Measurements from ENCODE around the gene CAMK1D. TPM values are rescaled to one million over a fixed set of nuclear protein-coding genes. Genes with fewer than 3 reads are reported as not detected.

CAMK1D gene
- total RNA-seq, 1 experiment from 2014 or later = 6.3 TPM

- no peaks in the 10 kb centered on the region for H3K4me1 ChIP-seq (ENCODE audit: insufficient read depth, low read length)
- no peak for DNase-seq
- H3K9me3 ChIP-seq (ENCODE audit: control insufficient read depth, low read depth, low read length) = no peaks in the 10 kb centered on the region
- no peak overlapping the region for H4K5ac ChIP-seq (ENCODE audit: insufficient read length, low read depth, low read length)
- H2AK5ac ChIP-seq (ENCODE audit: insufficient read length, low read length) = no peak overlapping the region
- H3K27ac ChIP-seq (ENCODE audit: insufficient read length, low read depth, low read length) = no peak overlapping the region
- no peak overlapping the region for H3K14ac ChIP-seq (ENCODE audit: insufficient read depth, low read length)
- H4K8ac ChIP-seq (replicated peaks; ENCODE audit: insufficient read length, low read depth, low read length) = no peak overlapping the region
- no peak overlapping the region for H2BK15ac ChIP-seq (ENCODE audit: low read depth, low read length)
- H2BK20ac ChIP-seq (ENCODE audit: low read depth, low read length, poor library complexity, severe bottlenecking) = no peak overlapping the region
- WGBS (ENCODE audit: extremely low coverage, insufficient read length, low lambda C conversion rate) = no CpG with 5 or more reads among the region's 3 CpGs
- H2BK5ac ChIP-seq (ENCODE audit: insufficient read length, low read length) = no peak overlapping the region
- no peak overlapping the region for H4K91ac ChIP-seq (ENCODE audit: insufficient read length, low read depth, low read length)
- no peak overlapping the region for H2BK120ac ChIP-seq (ENCODE audit: low read depth, low read length, poor library complexity, severe bottlenecking)
- Mint-ChIP-seq H3K27ac (no peak overlapping the region), H3K36me3 (ENCODE audit: insufficient read depth in 1 of 3, low read depth in 3 of 3) (no peaks in the 10 kb centered on the region), H3K9me3 (no peaks in the 10 kb centered on the region), H3K4me3 (no peak overlapping the region), H3K27me3 (ENCODE audit: low read depth) (no peaks in the 10 kb centered on the region; the same call in 1 of the 2 replicates), H3K4me1 (no peaks in the 10 kb centered on the region)
- no peak overlapping the region for H3K4ac ChIP-seq (ENCODE audit: low read depth, low read length)
- no peaks in the 10 kb centered on the region for H4K20me1 ChIP-seq (ENCODE audit: control insufficient read depth, insufficient read depth, insufficient read length)
- H3K27me3 ChIP-seq (ENCODE audit: insufficient read depth, low read length) = no peaks in the 10 kb centered on the region; the same call in 1 of the 2 replicates
- no peak overlapping the region for H3K18ac ChIP-seq (ENCODE audit: insufficient read length, low read depth, low read length)
- no peak overlapping the region for H3K4me2 ChIP-seq (ENCODE audit: insufficient read depth, insufficient read length, low read length)
- H3K79me2 ChIP-seq (ENCODE audit: insufficient read depth, low read length) = no peaks in the 10 kb centered on the region
- H3T11ph ChIP-seq (ENCODE audit: low read length) = no peak overlapping the region
- H2BK12ac ChIP-seq (ENCODE audit: insufficient read length, low read depth, low read length) = no peak overlapping the region
- TF ChIP-seq CTCF (conservative IDR thresholded peaks at IDR 0.05) = no peak
- no peak overlapping the region for H3K23ac ChIP-seq (ENCODE audit: insufficient read length, low read depth, low read length)
- H3K79me1 ChIP-seq (ENCODE audit: insufficient read depth, low read depth, low read length, poor library complexity, severe bottlenecking) = no peaks in the 10 kb centered on the region
- H3K56ac ChIP-seq (ENCODE audit: insufficient read length, low read depth, low read length) = no peak overlapping the region
- H3K9ac ChIP-seq (ENCODE audit: extremely low read depth, insufficient read length, low read length) = no peak overlapping the region
- H3K23me2 ChIP-seq (ENCODE audit: insufficient read length, low read depth, low read length, poor library complexity, severe bottlenecking) = no peaks in the 10 kb centered on the region
- no peak overlapping the region for H2AFZ ChIP-seq (ENCODE audit: low read length)
Observed at GRCh38 chr10:12700557-12700874, 351.2 kb downstream of the CAMK1D start.

Measured in H9 (cell line).